Measurements from ENCODE around the gene KRTDAP. TPM values are rescaled to one million over a fixed set of nuclear protein-coding genes. Genes with fewer than 3 reads are reported as not detected.
A peak's percentile ranks its signal among the peaks of the same experiment; 100 is the strongest.
"Not testable (repeated sequence)": the region's sequence is repeated elsewhere in the genome, so short reads cannot be mapped to it uniquely, and the experiment has no call there.

Gene KRTDAP
- total RNA-seq, 2 experiments from 2014 or later = not detected

DNA sequence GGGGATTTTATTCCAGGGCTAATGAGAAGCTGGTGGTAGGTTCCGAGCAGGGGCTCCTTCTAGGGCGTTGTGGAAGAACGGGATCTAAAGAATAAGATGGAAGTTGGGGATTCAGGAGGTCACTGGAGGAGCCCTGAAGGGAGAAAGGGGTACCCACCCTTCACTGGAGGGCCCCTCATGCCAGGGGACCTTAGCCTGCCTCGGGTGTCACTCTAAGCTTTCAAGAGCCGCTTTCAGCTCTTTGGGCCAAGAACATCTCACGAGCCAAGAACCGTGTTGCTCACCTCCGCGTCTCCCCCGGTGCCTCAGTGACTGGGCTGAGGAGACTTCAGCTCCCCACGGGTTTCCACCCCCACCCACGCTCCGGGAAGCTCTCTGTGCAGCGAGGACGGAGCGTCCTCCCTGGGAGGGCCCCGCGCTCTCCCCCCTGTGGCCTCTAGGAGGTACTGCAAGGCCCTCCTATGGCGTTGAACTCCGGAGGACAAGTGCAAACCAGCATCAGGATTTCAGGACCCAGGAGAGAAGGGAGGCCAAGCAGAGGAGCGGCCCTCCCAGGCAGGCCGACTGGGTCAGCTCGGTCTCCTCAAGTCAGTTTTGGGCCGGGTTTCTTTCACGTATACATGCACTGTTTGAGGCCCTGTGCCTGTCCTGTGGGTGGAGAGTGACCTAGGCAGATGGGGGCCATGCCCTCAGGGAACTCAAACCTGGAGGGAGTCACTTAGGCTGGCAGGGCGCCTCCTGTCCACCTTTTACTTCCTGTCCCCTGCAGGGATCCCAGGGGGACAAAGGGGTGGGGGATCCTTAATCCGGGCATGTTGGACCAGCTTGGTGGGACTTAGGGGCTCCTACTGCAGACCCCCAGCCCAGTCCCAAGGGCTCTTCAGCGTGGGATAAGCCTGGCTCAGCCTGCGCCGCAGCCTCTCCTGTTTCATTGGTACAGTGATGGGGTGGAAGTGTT is 5.1 kb upstream of the KRTDAP start:
- no peak overlapping the region for H3K27ac Mint-ChIP-seq
- intact Hi-C loops (cut with micrococcal nuclease) = loop anchor here (1.0 to 2.0 kb wide), 3 partner anchors 75 to 247 kb away; partner anchors contain the start of gene LSR
- no peaks in the 10 kb centered on the region for H3K27me3 Mint-ChIP-seq (ENCODE audit: low read depth)
- H3K36me3 Mint-ChIP-seq (ENCODE audit: low read depth) = no peaks in the 10 kb centered on the region
- no peak overlapping the region for H3K4me3 Mint-ChIP-seq
- CTCF ChIA-PET = interaction anchor here (0.6 to 1.9 kb wide), 31 partner anchors 9 to 541 kb away, joined by 3 to 44 read pairs (median 4); partner anchors contain the start of genes DMKN and FFAR1
- H3K4me1 Mint-ChIP-seq (ENCODE audit: low read depth) = peaks cover 4% of the 10 kb centered on the region
- peak; percentile 83 for DNase-seq
- H3K9me3 Mint-ChIP-seq = no peaks in the 10 kb centered on the region

- Mint-ChIP-seq H3K27ac (no peak overlapping the region), H3K36me3 (ENCODE audit: low read depth) (no peaks in the 10 kb centered on the region), H3K9me3 (no peaks in the 10 kb centered on the region), H3K4me3 (no peak overlapping the region), H3K27me3 (ENCODE audit: low read depth) (peaks cover 3% of the 10 kb centered on the region), H3K4me1 (ENCODE audit: low read depth) (peaks cover 4% of the 10 kb centered on the region)
- intact Hi-C loops (cut with micrococcal nuclease) = loop anchor here (2.0 kb wide), 1 partner anchor 245 kb away; the partner anchor contains the start of gene LSR
- DNase-seq = no peak
- CTCF ChIA-PET = interaction anchor here (0.6 to 1.0 kb wide), 3 partner anchors 9 to 427 kb away, joined by 3 to 5 read pairs (median 3); no protein-coding TSS in a partner anchor
Measured at GRCh38 chr19:35493971-35494370, 3.7 kb upstream of the KRTDAP start.

DNA sequence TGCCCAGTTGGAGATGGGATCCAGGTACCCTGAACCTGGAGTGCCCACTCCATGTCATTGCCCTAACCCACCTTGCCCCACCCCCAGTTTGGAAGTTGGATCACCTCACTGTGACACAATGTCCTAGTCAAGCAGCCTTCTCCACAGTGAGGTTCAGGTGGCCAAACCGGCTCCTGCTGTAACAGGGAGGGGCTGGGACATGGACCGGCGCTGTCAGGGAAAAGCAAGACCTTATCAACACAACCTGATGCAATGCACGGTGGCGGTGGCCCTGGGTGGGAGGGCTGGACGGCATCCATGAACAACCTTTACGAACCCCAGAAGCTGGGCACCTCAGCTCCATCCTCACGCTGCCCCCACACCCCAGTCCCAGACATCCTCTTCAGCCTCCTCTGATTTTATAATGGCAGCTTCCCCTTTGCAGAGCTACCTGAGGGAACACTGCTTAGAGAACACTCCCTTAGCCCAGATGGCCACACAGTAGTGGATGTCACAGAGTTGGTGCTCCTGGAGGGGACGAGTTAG is 1.6 kb upstream of the KRTDAP start:
- Mint-ChIP-seq H3K36me3 (ENCODE audit: low read depth) (no peaks in the 10 kb centered on the region), H3K27ac (no peak overlapping the region), H3K4me3 (no peak overlapping the region), H3K9me3 (no peaks in the 10 kb centered on the region), H3K27me3 (ENCODE audit: low read depth) (peaks cover 3% of the 10 kb centered on the region), H3K4me1 (ENCODE audit: low read depth) (peaks cover 4% of the 10 kb centered on the region)
- DNase-seq = no peak
- intact Hi-C loops (cut with micrococcal nuclease) = no loop called here
- CTCF ChIA-PET = interaction anchor here (0.9 kb wide), 1 partner anchor 139 kb away, joined by 3 read pairs; no protein-coding TSS in a partner anchor

DNA sequence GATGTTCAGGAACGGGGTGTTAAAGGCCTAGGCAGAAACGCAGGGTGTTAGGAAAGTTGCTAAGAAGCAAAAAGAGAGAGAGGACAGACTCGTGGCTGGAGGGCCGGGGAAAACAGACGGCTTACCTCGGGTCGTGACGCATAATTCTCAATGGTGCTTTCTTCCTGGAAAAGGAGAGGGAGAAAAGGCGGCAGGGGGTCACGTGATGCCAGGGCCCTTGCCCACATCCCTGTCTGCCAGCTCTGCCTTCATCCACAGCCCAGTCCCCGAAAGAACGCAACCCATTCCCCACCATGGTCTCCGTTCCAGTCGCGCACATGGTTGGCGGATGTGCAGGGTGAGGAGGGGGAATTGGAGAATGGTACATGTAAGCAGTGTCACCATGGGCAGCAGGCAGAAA is 1.6 kb downstream of the KRTDAP start:
- peaks cover 6% of the 10 kb centered on the region for H3K4me1 Mint-ChIP-seq (ENCODE audit: low read depth)
- H3K27ac Mint-ChIP-seq = no peak overlapping the region
- H3K27me3 Mint-ChIP-seq (ENCODE audit: low read depth) = peaks cover 3% of the 10 kb centered on the region
- H3K4me3 Mint-ChIP-seq = no peak overlapping the region
- H3K9me3 Mint-ChIP-seq = no peaks in the 10 kb centered on the region
- H3K36me3 Mint-ChIP-seq (ENCODE audit: low read depth) = no peaks in the 10 kb centered on the region
- CTCF ChIA-PET = interaction anchor here (1.4 to 1.6 kb wide), 3 partner anchors 12 to 136 kb away, joined by 3 to 4 read pairs (median 4); no protein-coding TSS in a partner anchor
- intact Hi-C loops (cut with micrococcal nuclease) = no loop called here
- DNase-seq = no peak

- Mint-ChIP-seq H3K4me3 (no peak overlapping the region), H3K27ac (no peak overlapping the region), H3K27me3 (ENCODE audit: low read depth) (peaks cover 3% of the 10 kb centered on the region)
Measured at GRCh38 chr19:35487656-35488182, 2.5 kb downstream of the KRTDAP start.

DNA sequence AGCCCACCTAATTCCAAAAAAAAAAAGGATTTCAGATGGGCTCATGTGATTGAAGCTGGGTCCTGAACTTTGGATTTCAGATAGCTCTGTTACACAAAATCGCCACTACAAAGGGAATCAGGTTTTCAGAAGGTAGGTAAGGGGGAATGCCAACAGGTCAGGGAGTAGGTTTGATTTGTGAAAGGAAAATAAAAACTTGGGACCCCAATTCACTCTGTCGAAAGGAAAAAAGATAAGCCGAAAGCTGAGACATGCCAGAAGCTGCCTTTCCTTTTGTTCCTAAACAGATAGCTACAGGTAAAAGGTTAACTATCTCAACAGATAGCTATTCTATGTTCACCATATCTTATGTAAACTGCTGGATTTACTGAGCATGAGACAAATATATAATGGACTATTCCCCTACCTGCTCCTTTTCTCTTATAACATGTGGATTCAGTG is 4.0 kb downstream of the KRTDAP start:
- intact Hi-C loops (cut with micrococcal nuclease) = no loop called here
- peaks cover 3% of the 10 kb centered on the region for H3K27me3 Mint-ChIP-seq (ENCODE audit: low read depth)
- H3K4me3 Mint-ChIP-seq = no peak overlapping the region
- H3K36me3 Mint-ChIP-seq (ENCODE audit: low read depth) = no peaks in the 10 kb centered on the region
- no peaks in the 10 kb centered on the region for H3K9me3 Mint-ChIP-seq
- no peak for DNase-seq
- peaks cover 6% of the 10 kb centered on the region for H3K4me1 Mint-ChIP-seq (ENCODE audit: low read depth)
- no peak overlapping the region for H3K27ac Mint-ChIP-seq
- CTCF ChIA-PET = interaction anchor here (1.0 to 2.5 kb wide), 2 partner anchors 9 to 24 kb away, joined by 3 to 15 read pairs; no protein-coding TSS in a partner anchor

More at GRCh38 chr19:35487656-35488182, 2.5 kb downstream of the KRTDAP start:
- intact Hi-C loops (cut with micrococcal nuclease) = no loop called here
- CTCF ChIA-PET = interaction anchor here (0.6 to 1.5 kb wide), 4 partner anchors 17 to 160 kb away, joined by 3 to 4 read pairs (median 4); no protein-coding TSS in a partner anchor
- peaks cover 6% of the 10 kb centered on the region for H3K4me1 Mint-ChIP-seq (ENCODE audit: low read depth)
- no peaks in the 10 kb centered on the region for H3K36me3 Mint-ChIP-seq (ENCODE audit: low read depth)
- DNase-seq = no peak
- H3K9me3 Mint-ChIP-seq = no peaks in the 10 kb centered on the region

- CTCF ChIA-PET = interaction anchor here (0.6 to 2.5 kb wide), 2 partner anchors 9 to 11 kb away, joined by 3 to 15 read pairs; no protein-coding TSS in a partner anchor
- Mint-ChIP-seq H3K27ac (no peak overlapping the region), H3K36me3 (ENCODE audit: low read depth) (no peaks in the 10 kb centered on the region), H3K27me3 (ENCODE audit: low read depth) (no peaks in the 10 kb centered on the region), H3K4me1 (ENCODE audit: low read depth) (peaks cover 6% of the 10 kb centered on the region), H3K4me3 (no peak overlapping the region), H3K9me3 (no peaks in the 10 kb centered on the region)
- peak; percentile 39 for DNase-seq
- intact Hi-C loops (cut with micrococcal nuclease) = no loop called here
Measured at GRCh38 chr19:35484252-35485036, 5.8 kb downstream of the KRTDAP start.

DNA sequence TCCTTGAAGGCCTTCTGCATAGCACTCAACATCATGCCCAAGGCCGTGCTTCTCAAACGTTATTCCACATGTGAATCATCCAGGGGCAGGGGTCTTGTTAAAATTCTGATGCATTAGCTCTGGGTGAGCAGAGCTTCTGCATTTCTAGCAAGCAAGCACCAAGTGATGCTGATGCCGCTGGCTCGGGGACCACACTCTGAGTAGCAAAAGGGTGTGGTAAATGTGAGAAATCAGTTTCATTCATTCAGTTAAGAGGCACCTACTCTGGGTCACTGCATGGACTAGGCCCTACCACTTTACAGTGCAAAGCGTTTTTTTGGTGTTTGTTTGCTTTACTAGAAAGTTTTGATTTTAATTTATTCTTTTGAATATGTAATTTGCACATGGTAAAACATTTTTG is 7.2 kb downstream of the KRTDAP start:
- no peaks in the 10 kb centered on the region for H3K27me3 Mint-ChIP-seq (ENCODE audit: low read depth)
- H3K4me3 Mint-ChIP-seq = no peak overlapping the region
- peaks cover 6% of the 10 kb centered on the region for H3K4me1 Mint-ChIP-seq (ENCODE audit: low read depth)
- no peaks in the 10 kb centered on the region for H3K36me3 Mint-ChIP-seq (ENCODE audit: low read depth)
- peak; percentile 20 for DNase-seq
- CTCF ChIA-PET = no interaction called here
- no peak overlapping the region for H3K27ac Mint-ChIP-seq
- H3K9me3 Mint-ChIP-seq = no peaks in the 10 kb centered on the region
- intact Hi-C loops (cut with micrococcal nuclease) = no loop called here

GRCh38 chr19:35478794-35479677 is 11.2 kb downstream of the KRTDAP start:
- Mint-ChIP-seq H3K27me3 (ENCODE audit: low read depth) (no peaks in the 10 kb centered on the region), H3K27ac (no peak overlapping the region), H3K9me3 (no peaks in the 10 kb centered on the region), H3K4me3 (no peak overlapping the region), H3K36me3 (ENCODE audit: low read depth) (no peaks in the 10 kb centered on the region), H3K4me1 (ENCODE audit: low read depth) (no peaks in the 10 kb centered on the region)
- intact Hi-C loops (cut with micrococcal nuclease) = no loop called here
- CTCF ChIA-PET = interaction anchor here (0.6 to 1.4 kb wide), 3 partner anchors 13 to 126 kb away, joined by 3 to 5 read pairs (median 5); no protein-coding TSS in a partner anchor
- no peak for DNase-seq

DNA sequence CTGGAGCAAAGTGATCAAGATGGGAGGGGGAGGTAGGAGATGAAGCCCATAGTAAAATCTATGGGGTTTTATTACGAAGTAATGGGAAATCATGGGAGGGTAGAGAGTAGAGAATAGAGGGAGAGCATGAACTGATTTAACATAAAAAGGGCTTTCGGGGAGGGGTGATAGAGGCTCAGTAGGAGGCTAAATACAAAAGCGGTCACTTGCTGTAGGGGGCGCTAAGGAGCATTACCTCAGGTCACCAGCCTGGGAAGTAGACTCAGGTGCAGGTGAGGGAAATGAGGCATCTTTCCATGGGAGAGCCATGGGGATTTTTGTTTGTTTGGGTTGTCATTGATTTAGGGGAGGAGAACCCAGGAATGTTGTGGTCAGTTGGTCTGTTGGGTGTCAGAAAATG is 14.1 kb downstream of the KRTDAP start:
- DNase-seq = peak; percentile 47
- intact Hi-C loops (cut with micrococcal nuclease) = no loop called here
- no peaks in the 10 kb centered on the region for H3K4me1 Mint-ChIP-seq (ENCODE audit: low read depth)
- H3K27ac Mint-ChIP-seq = no peak overlapping the region
- CTCF ChIA-PET = no interaction called here
- H3K4me3 Mint-ChIP-seq = no peak overlapping the region
- H3K36me3 Mint-ChIP-seq (ENCODE audit: low read depth) = no peaks in the 10 kb centered on the region
- H3K9me3 Mint-ChIP-seq = no peaks in the 10 kb centered on the region
- H3K27me3 Mint-ChIP-seq (ENCODE audit: low read depth) = no peaks in the 10 kb centered on the region

DNA sequence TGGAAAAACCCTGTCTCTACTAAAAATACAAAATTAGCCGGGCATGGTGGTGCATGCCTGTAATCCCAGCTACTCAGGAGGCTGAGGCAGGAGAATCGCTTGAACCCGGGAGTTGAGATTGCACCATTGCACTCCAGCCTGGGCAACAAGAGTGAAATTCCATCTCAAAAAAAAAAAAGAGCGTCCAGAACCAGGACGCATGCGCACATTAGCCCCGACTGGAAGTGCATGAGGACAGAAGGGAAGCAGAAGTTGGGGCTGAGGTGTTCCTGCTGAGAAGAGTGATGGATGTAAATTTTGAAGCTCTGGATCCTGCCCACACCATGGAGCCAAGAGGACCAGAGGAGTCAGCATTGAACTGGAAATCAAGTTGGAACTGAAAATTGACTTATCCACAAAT is 15.7 kb downstream of the KRTDAP start:
- H3K9me3 Mint-ChIP-seq; H3K4me3 Mint-ChIP-seq; H3K27me3 Mint-ChIP-seq (ENCODE audit: low read depth); H3K36me3 Mint-ChIP-seq (ENCODE audit: low read depth); H3K27ac Mint-ChIP-seq; DNase-seq; intact Hi-C loops (cut with micrococcal nuclease); H3K4me1 Mint-ChIP-seq (ENCODE audit: low read depth); CTCF ChIA-PET: not testable (repeated sequence)

Data from activated naive CD4-positive, alpha-beta T cell treated with anti-CD3 and anti-CD28 coated beads for 36 hours (primary cell).